ENCODE results near the gene PDS5B.

DNA sequence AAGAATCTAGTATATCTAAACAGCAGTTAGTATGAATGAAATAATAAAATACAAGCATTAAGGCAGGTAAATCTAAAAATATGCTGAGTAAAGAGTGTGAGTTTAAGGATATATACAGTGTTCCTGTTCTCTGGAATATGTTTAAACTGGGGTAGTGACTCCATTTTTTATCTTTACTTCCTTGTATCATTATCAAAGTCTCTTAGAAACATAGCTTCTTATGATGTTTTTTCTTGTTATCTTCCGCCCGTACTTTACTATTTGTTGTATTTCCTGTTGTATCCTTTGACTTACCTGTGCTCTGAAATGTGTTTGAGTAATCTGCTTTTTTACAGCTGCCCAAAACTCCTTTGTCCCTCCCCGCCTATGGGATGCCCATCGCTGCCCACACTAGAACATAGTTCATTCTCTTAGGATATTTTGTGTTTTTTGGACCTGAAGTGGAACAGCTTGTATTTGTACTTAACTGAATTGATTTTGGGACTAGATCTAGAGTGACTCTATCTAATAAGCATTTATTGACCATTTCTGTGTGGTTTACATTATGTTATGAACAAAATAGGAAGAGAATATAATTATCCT is 80.8 kb downstream of the PDS5B start:
- no peak for TF ChIP-seq SP1 (CRISPR knock-in tag; conservative IDR thresholded peaks at IDR 0.05)
- no peak for TF ChIP-seq MAX (CRISPR knock-in tag; IDR thresholded peaks at IDR 0.05)
- no peak for TF ChIP-seq ZNF121 (CRISPR knock-in tag; IDR thresholded peaks at IDR 0.05)
- no peak for TF ChIP-seq NR2C2 (CRISPR knock-in tag; IDR thresholded peaks at IDR 0.05)
